Glomerular visceral epithelial cell (primary cell): Measurements from ENCODE around the gene IQCE.
"Not testable (repeated sequence)": the region's sequence is repeated elsewhere in the genome, so short reads cannot be mapped to it uniquely, and the experiment has no call there.

Source experiments
- DNase-seq: peaks from one replicate; pipeline ENCODE4 v3.0.0-alpha.2; 2016; ENCODE audit errors: extremely low spot score

Gene IQCE

DNA sequence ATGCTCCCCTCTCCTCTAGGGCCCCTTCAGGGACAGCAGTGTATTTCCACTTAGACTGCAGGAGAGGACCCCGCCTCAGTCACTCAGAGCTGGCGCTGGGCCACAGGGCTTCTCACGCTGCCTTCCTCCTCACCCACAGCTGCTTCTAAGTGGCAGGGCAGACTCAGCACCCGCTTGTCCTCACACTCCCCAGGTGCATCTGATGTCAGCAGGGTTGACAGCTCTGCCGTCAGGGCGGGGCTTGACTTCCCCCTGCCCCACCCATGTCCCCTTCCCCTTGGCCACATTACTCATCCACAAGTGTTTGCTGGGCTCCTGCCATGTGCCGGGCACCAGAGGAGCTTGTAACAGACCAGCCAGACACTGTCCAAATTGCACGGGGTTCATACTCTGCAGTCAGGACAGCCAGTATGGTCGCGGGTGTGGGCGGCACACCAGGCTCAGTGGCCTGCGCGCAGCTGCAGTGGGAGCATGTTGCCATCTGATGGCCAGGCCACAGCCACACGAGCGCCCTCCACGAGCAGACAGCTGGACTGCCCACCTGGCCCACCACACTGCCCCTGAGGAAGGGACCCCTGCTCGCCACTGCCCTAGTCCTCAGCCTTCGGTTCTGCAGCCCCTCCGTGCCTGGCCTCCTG lies 43.7 kb downstream of the IQCE start:
- no peak for DNase-seq

DNA sequence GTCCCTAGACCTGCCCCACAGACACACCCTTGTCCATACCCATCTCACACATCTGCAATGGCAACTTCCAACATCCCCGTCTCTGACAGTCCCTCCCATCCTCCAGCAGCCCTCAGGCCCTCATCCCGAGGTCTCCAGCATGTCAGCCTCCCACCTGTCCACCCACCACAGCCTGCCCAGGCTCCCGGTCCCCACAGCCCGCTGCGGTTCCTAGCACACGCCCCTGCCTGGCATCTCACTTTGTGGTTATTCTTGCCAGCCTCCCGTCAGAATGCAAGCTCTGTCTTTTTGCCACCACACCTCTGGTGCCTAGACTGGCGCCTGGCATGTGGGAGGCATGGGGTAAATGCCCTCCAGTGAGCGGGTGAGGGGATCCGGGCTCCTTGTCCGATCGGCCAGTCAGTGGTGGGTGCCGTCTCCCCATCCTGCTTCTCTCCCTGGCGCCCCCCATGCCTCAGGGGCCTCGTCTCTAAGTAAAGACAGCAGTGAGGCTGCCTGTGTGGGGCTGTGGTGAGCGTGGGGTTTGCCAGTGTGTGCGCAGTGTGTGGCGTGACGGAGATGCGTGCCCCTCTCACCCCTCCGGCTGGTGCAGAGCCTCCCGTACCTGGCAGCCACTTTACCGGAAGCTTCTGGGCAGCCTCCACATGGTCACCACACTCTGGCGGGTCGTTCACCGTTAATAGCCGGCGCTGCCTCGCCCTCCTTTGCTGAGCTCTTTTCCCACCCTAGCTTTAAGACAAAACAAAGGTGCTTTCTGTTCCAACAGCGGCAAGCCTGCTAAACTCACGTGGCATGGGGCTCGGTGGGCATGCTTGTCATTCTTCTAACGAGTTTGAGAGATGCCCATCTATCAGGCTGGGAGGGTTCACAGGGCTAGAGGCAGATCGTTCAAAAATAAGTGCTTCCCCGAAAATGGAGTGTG lies 44.5 kb downstream of the IQCE start:
- DNase-seq: no peak

DNA sequence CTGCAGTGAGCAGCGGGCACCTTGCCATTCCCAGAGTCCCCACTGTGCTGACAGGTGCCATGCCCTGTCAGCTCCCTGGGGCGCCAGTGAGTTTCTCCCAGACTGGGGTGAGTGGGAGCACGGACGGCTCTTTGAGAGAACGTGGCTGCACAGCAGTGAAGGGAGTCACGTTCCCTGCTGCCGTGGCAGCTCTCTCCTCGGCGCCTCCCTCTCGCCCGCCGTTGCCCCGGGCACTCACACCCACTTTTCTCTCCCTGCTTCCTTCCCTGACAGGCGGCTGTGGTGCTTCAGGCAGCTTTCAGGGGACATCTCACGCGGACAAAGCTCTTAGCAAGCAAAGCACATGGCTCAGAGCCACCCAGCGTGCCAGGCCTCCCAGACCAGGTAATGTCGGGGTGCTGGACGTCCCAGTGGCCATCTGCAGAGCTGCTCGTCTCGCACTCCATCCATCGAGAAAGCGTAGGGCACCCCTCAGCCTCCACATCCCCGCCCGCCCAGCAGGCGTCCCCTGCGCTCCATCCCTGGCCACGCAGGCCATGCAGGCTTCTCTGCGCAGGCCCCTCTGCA lies 45.9 kb downstream of the IQCE start:
- DNase-seq: no peak

DNA sequence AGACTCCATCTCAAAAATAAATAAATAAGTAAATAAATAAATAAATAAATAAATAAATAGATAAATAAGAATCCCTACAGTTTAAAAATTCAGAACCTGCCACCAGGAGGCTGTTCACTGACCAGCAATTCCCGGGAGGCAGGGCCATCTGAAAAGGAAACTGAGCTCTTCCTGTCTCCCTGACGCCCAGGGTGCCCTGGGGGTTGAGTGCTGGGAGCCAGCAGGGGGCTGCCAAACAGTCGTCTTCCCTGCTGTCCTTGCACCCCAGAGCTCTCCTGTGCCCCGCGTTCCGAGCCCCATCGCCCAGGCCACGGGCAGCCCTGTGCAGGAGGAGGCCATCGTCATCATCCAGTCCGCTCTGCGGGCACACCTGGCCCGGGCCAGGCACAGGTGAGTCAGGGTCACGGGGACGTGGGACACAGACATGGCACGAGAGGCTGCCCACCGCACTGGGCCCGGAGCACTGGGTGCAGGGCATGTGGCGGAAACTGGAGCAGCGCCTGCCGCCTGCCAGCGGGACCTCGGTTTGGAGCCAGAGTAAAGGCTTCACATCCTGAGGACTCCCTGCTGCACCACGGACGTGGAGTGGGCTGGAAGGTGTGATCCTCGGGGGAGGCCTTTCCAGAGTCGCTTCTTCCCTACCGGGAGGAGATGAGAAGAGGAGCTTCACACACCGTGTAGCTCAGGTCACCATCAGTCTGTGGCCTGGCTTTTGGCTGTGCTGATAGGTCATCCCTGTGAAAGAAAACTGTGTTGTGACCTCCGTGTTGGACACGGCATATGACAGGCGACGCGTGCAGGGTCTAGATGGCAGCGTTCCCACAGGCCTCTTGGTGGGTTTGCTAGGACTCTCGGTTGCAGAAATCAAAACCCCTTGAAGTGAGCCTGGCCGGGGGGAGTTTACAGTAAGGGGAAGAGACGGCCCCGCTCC lies 47.1 kb downstream of the IQCE start:
- DNase-seq: no peak

DNA sequence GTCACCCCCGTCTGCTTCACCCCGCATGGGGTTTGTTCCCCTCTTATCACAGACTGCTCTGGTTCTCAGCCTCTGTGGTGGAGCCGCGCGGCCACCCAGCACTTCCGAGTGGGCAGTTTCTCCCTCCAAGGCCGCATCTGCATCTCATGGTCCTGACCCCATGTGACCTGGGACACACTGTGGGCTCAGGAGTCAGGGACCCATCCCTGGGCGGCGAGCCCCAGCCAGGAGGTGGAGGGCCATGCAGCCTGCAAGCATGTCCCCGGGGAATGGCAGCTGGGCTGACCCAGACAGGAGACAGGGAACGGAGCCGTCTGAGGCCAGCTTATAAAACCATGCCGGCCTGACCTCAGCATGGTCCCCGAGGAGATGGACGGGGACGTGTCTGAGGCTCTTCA lies 47.8 kb downstream of the IQCE start:
- DNase-seq: no peak

DNA sequence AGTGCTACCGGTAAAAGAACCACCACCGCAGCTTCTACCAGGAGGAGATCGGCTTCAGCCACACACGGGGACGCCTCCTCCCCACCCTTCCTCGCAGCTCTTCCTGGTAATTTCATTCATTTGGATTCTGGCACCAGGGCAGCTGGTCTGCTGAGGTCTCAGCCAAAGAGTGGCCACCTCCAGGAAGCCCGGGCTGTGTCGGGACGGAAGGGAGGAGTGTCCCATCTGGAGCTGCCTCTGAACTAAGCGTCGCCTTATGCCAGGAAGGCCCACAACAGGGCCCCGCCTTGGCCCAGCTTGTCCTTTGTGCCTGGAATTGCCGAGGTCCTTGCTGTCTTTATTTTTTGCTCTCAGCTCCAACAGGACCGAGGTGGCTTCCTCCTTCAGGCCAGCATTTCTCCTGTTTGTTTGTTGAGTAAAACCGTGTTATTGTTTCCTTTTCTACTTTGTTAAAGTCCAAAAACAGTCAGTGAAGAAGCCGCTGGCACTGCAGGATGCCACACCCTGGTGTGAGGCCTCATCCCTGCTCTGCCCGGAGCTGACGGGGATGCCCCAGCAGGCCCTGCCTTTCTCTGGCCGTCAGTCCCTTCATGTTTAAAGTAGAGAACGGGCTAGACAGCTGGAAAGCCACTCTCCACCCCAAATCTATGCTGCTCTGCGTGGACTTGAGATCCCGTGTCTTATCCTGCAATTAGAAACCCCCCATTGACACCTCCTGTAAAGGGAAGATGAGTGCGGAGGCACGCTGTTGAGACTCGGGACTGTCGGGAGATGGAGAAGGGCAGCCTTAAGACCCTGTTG lies 48.5 kb downstream of the IQCE start:
- DNase-seq: no peak

DNA sequence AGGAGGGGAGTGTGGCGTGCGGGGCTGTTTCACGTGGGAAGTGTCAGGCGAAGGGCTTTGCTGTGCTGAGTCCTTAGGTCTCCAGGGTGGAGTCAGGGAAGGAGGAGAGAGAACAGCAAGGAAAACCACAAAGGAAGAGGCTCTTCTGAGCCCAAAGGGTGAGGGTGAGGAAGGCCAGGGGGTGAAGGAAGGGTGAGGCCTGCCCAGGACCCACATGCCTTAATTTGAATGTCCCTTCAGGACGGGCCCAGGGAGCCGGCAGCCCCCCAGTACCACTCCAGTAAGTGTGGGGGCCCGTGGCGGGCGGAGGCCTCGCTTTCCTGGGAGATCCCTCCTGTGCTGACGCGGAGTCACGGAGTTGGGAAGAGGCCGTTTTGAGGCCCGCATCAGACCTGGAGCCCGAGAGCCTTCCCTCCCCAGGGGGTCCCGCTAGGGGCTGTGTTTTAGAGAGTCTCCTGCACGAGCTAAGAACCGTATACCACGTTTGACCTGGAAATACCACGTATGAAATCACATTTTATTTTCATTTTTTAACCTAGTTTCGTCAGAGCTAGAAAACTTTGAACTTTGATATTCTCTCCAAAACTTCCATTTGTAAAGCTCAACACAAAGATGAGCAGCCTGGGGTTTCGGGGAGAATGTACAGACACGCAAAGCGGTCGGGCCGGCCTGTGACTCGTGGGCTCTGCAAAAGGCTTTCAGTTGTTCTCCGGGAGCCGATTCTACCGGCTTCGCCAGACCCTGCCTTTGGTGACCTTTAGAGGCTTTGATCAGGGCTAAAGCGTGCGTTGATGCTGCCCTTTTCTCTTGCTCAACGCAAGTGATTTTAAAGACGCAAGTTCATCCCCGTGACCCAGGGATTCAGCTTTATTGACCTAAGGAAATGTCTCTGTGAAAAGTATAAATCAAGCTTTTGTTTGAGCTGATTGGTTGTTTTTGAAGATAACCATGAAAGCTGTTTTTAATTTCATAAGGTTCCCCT lies 49.4 kb downstream of the IQCE start:
- DNase-seq: no peak

DNA sequence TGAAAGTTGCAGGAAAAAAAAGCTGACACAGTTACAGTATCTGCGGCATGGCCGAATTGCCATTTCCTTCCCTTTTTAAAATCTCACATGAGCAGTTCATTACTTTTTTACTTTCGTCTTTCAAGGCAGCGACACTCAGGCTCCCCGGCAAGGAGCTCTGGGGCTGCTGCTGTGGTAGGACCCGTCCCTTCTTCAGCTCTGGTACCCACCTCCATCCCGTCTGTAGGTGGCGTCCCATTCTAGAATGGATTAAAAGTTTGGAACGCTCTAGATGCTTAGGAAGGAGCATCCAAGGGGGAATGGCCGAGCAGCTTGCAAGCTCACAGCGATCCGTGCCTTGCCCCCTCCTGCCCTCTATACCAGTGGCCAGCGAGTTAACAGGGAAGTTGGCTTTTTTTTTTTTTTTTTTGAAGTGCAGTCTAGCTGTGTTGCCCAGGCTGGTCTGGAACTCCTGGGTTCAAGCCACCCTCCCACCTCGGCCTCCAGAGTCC lies 50.2 kb downstream of the IQCE start:
- no peak for DNase-seq

DNA sequence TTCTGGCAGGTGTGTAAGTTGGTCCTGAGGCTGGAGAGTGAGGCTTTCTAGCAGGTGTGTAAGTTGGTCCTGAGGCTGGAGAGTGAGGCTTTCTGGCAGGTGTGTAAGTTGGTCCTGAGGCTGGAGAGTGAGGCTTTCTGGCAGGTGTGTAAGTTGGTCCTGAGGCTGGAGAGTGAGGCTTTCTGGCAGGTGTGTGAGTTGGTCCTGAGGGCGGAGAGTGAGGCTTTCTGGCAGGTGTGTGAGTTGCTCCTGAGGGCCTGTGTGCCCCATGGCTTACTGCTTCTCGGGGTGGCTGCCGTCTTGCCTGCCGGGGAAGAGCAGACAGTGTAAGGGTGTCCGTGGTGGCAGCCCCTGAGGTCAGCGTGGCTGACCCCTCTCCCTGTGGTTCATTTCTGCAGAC lies 50.9 kb downstream of the IQCE start:
- DNase-seq: not testable (repeated sequence)

DNA sequence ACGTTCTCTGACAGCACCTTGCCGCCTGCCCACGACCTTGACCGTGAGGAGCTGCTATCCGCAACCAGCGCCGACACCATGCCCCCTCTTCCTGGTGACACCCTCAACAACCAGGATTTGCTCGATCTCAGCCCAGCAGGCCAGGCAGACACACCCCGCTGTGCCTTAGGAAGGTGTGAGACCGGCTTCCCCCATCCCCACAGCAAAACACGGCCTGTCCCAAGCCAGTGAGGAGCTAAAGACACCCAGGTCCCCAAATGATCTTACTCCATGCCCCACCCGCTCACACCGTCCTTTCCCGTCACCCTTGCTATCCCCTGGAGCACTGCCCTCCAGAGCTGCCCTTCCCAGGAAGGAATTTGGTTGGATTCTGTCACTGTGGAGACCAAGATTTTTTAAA lies 51.7 kb downstream of the IQCE start:
- no peak for DNase-seq

DNA sequence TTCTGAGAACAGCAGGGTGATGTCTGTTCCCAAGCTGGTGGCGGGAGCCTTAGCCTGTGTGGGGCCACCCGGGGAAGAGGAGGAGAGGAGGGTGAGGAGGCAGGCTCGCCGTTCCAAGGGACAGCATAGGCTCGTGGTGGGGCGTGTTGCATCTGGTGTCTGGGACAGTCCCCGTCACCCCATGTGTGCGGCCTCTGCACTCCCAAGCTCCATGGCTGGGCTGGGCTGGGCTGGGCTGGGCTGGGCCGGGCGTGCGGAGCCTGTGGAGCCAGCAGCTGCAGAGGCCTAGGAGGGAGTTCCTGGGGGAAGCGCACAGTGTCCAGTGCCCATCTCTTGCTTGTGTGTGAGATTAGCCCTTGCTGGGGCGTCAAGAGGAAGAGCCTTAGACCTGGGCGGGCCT lies 52.1 kb downstream of the IQCE start:
- no peak for DNase-seq

DNA sequence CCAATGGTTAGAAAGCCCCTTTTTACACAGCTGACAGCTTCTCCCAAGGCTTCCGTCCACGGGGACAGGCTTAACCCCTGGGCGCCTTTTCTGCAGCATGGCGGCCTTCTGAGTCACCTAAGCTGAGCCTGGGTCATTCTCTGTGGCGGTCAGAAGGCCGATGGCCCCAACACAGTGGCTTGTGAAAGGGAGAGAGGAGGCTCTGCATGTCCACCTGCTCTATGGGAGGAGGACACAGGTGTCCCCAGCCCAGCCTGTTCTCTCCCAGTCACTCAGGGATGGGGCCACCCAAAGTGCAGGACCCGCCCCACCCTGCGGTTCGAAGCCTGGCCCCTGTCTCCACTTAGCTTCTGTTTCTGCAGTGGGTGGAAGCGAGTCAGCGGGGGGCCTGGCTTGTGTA lies 52.6 kb downstream of the IQCE start:
- DNase-seq: no peak

DNA sequence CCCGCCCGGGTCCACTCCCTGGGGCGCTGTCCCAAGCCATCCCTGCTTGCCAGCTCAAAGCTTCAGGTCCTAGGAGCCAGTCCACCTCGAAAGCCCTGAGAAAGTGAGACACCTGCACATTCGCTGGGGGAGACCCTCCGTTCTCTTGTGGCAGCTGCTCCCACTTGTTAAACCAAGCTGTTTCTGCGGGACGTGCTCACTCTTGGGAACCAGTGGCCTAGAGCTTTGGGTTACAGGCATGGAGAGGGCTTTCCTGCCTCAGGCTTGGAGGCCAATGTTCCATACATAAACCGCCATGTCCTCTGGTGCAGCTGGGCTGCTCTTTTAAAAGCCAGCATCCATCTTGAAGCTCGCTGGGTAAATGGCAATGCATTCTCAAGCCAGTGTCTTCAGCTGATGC lies 53.1 kb downstream of the IQCE start:
- DNase-seq: no peak

DNA sequence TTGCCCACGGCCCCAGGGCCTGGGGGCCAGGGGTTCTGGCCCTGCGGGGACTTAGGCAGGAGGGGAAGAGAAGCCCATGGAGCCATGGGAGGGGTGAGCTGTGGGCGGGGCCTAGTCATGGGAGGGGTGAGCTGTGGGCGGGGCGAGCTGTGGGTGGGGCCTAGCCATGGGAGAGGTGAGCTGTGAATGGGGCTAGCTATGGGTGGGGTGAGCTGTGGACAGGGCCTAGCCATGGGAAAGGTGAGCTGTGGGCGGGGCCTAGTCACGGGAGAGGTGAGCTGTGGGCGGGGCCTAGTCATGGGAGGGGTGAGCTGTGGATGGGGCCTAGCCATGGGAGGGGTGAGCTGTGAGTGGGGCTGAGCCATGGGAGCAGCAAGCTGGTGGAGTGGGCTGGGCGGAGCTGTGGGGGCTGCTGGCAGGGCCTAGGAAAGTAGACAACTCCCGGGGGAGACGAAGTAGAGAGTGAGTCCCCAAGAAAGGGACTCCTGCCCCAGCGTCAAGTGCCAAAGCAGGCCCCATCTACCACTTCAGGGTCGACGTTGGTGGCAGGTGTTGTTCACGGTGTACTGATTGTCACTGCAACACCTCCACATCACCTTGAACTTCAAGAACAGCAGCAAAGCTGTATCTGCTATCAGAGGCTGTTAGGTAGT lies 53.8 kb downstream of the IQCE start:
- DNase-seq: no peak

DNA sequence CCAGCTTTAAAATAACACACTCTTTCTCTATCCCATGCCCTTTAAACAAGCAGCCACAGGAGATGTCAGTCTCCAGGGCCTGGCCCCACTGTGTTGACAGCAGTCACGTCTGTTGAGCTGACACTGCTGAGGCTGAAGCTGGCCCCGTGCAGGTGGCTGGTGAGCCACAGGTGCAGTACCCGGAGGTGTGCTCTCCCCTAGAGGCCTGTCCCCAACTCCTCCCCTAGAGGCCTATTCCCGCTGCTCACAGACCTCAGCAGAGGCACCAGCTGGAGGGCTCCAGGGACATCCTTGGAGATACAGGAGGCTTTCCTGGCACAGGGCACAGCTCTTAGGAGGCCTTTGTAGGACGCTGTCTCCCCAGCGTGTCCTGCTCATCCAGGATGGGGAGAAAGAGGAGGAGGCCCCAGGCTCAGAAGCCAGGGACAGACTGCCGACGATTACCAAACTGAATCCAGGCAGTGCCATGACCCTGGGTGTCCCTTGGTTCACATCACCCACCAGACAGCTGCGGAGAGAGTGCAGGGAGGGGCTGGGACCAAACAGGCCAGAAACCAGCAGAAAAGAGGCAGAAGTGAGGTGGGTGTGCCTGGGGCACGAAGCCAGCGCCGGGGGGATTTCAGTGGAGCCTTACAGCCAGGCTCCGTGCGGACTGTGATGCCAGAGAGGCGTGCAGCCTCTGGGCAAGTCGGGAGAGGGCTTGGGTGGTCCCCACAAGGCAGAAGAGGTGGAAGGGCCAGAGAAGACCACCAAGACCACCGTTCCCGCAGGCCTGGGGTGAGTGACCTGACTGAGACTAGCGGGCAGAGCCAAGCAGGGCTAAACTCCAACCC lies 54.5 kb downstream of the IQCE start:
- DNase-seq: no peak

DNA sequence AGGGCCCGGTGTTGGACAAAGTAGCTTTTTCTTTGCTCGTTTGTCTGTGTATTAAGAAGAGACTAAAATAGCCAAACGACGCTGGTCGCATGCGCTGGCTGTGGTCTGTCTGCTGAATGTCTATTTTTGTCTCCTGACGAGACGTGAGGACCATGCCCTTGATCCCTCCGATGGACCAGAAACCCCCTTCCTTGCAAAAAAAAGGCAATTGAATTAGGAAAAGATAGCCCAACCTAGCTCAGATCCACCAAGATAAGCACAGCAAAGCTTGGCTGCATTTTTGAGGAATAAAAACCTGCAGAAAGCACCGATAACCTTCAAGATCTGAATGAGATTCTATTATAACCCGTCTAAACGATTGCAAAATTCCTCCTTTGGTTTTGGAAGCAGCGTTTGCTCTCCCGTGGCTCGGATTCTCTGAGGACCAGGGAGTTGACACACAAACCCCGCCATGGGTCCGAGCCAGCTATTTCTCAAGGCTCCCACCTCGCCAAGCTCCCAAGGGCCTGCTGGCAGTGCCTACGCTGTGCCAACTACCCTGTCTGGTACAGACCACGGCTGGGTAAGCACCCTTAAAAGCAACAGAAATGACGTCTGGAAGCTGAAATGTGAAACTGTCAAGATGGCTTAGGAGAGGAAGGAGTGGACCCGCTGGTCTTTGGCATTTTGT lies 55.3 kb downstream of the IQCE start:
- DNase-seq: peak; percentile 25

DNA sequence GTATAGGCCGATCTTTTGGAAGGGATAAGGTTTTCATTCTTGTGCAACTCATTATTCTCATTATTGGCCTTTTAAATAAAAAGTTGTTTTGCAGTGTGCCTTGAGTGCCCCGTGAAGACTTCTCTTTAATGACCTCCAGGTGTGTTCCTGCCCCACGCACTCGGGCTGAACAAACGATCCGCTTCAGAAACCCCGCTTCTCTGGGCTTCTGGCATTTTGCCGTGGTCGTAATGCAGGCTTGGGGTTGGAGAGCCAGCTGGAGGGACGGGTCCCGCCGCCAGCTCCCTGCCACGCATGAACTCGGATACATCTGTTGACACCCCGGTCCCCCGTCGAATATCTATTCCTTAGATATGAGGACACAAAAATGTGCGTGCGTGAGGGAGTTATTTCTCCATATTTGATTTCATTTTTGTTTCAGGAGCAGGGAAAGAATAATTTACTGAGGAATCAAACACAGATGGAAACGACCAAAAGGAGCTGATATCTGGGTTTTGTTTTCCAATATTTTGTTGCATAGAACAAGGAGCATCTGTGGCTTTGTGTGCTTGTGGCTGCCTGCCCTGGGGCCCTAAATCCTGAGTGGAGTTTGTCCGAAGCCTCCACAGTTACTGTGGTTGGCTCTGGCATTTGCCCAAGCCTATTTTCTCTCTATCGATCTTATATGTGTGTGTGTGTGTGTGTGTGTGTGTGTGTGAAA lies 56.0 kb downstream of the IQCE start:
- DNase-seq: no peak
